Measurements from ENCODE around the gene EFCAB14.

GRCh38 chr1:46630719-46631118 is 88.2 kb downstream of the EFCAB14 start:
- TF ChIP-seq CTCF (IDR thresholded peaks at IDR 0.05; ENCODE audit: extremely low read depth in 1 of 2, insufficient read depth in 1 of 2, low read depth in 1 of 2, low read length in 2 of 2) (no peak), POLR2A (IDR thresholded peaks at IDR 0.05; ENCODE audit: low read depth, low read length) (no peak), FOS (IDR thresholded peaks at IDR 0.05; ENCODE audit: borderline replicate concordance, insufficient read depth, low read length) (no peak)

Measured in endothelial cell of umbilical vein (primary cell).